H1 (cell line): ENCODE measurements around the gene SLC25A5. TPM values are rescaled to one million over a fixed set of nuclear protein-coding genes. Genes with fewer than 3 reads are reported as not detected.
"Not testable (repeated sequence)": the region's sequence is repeated elsewhere in the genome, so short reads cannot be mapped to it uniquely, and the experiment has no call there.

Experiments
- CTCF ChIA-PET: fragments of 300-600 bp; sonication (Branson Sonifier 250); formaldehyde crosslinking; loops from one replicate; lab custom pipeline; 2021; ENCODE audit not compliant: partially characterized antibody; lab: Charles Lee
- POLR2A ChIA-PET: fragments of 300-600 bp; sonication (Branson Sonifier 250); formaldehyde crosslinking; loops from one replicate; lab custom pipeline; 2021; ENCODE audit warnings: inconsistent platforms; ENCODE audit not compliant: partially characterized antibody; lab: Charles Lee
- DNase-seq, 2 experiments: peaks; one replicate each; pipeline versions ENCODE4 v3.0.0 to v3.0.0-alpha.2; 2010 to 2022; ENCODE audit warnings: low spot score in 2 of 2, low read depth in 1 of 2, mixed read lengths in 1 of 2
- FAIRE-seq: peaks from 2 replicates; lab custom pipeline; 2011; peaks lifted over from hg19 to GRCh38; lab: Jason Lieb, UNC
- H2AFZ ChIP-seq: 2 replicates; pipeline ENCODE4 v1.8.1; 2012; ENCODE audit warnings: low read length, inconsistent platforms
- H2AK5ac ChIP-seq: 2 replicates; pipeline ENCODE4 v1.6.1; 2013; ENCODE audit warnings: low read depth, low read length
- H2BK120ac ChIP-seq: replicated peaks from 2 replicates; pipeline ENCODE3; 2013; ENCODE audit warnings: low read depth, low read length, inconsistent platforms
- H2BK12ac ChIP-seq: 2 replicates; pipeline ENCODE4 v1.6.1; 2013; ENCODE audit warnings: low read depth, low read length
- H2BK15ac ChIP-seq: 2 replicates; pipeline ENCODE4 v1.6.1; 2013; ENCODE audit warnings: low read length
- H2BK20ac ChIP-seq: 2 replicates; pipeline ENCODE4 v1.6.1; 2013; ENCODE audit warnings: low read length
- H2BK5ac ChIP-seq: 2 replicates; pipeline ENCODE4 v1.6.1; 2013; ENCODE audit warnings: low read depth, low read length
- H3K14ac ChIP-seq: 2 replicates; pipeline ENCODE4 v1.6.1; 2013; ENCODE audit warnings: inconsistent platforms; ENCODE audit not compliant: insufficient read length
- H3K18ac ChIP-seq: 2 replicates; pipeline ENCODE4 v1.6.1; 2013; ENCODE audit warnings: low read length; ENCODE audit errors: extremely low read depth
- H3K23ac ChIP-seq: 2 replicates; pipeline ENCODE4 v1.6.1; 2013; ENCODE audit warnings: inconsistent platforms; ENCODE audit not compliant: insufficient read length
- H3K23me2 ChIP-seq: 2 replicates; pipeline ENCODE4 v1.6.1; 2013; ENCODE audit warnings: low read depth, low read length
- H3K27ac ChIP-seq: 2 replicates; pipeline ENCODE4 v1.6.1; 2011; ENCODE audit warnings: low read depth, low read length, inconsistent platforms
- H3K27me3 ChIP-seq, 4 experiments: replicated peaks in 1 of 4; 1 replicate in 1 of 4; 2 replicates in 3 of 4; pipeline versions ENCODE4 v1.6.1 to v1.8.1; 2011 to 2013; ENCODE audit warnings: low read length in 3 of 4, mild to moderate bottlenecking in 3 of 4, inconsistent platforms in 2 of 4, mixed read lengths in 2 of 4, moderate library complexity in 1 of 4; ENCODE audit not compliant: control insufficient read depth in 3 of 4, insufficient read depth in 3 of 4; ENCODE audit errors: extremely low read depth in 1 of 4
- H3K36me3 ChIP-seq, 4 experiments: 2 replicates each; pipeline versions ENCODE4 v1.6.1 to v1.8.1; 2011 to 2013; ENCODE audit warnings: mild to moderate bottlenecking in 4 of 4, low read length in 3 of 4, moderate library complexity in 2 of 4, control low read depth in 1 of 4, inconsistent platforms in 1 of 4; ENCODE audit not compliant: insufficient read depth in 4 of 4, control insufficient read depth in 2 of 4
- H3K4ac ChIP-seq: replicated peaks from 2 replicates; pipeline ENCODE3; 2013; ENCODE audit warnings: low read length, low read depth, mixed read lengths, inconsistent platforms; ENCODE audit not compliant: insufficient read length
- H3K4me1 ChIP-seq, 4 experiments: replicated peaks in 1 of 4; 1 replicate in 1 of 4; 2 replicates in 3 of 4; pipeline versions ENCODE4 v1.6.1 to v1.8.1; 2011 to 2013; ENCODE audit warnings: low read length in 3 of 4, inconsistent platforms in 2 of 4, mixed read lengths in 1 of 4; ENCODE audit not compliant: insufficient read depth in 4 of 4, control insufficient read depth in 3 of 4
- H3K4me2 ChIP-seq, 2 experiments: 2 replicates each; pipeline versions ENCODE4 v1.6.1 to v1.8.1; 2011 to 2013; ENCODE audit warnings: low read depth in 2 of 2, low read length in 2 of 2, control low read depth in 1 of 2, inconsistent platforms in 1 of 2, mild to moderate bottlenecking in 1 of 2; ENCODE audit not compliant: insufficient read depth in 1 of 2
- H3K4me3 ChIP-seq, 4 experiments: fragments of 200-600, 300-600 bp in 1 of 4; sonication (generic), shearing (Covaris generic), sonication (Bioruptor Twin) in 1 of 4; 2 replicates each; pipeline versions ENCODE4 v1.5.1 to v1.8.1; 2011 to 2016; ENCODE audit warnings: low read length in 4 of 4, low read depth in 3 of 4, control low read depth in 2 of 4, inconsistent platforms in 2 of 4, mild to moderate bottlenecking in 2 of 4, mixed read lengths in 1 of 4, moderate library complexity in 1 of 4; ENCODE audit not compliant: insufficient read depth in 2 of 4; ENCODE audit errors: extremely low read depth in 1 of 4
- H3K56ac ChIP-seq: replicated peaks from 2 replicates; pipeline ENCODE3; 2013; ENCODE audit warnings: low read depth, mild to moderate bottlenecking, mixed read lengths, low read length, inconsistent platforms; ENCODE audit not compliant: insufficient read length
- H3K79me1 ChIP-seq: 2 replicates; pipeline ENCODE4 v1.6.1; 2013; ENCODE audit warnings: low read depth, low read length, control low read depth
- H3K79me2 ChIP-seq, 2 experiments: 2 replicates each; pipeline versions ENCODE4 v1.6.1 to v1.8.1; 2012 to 2013; ENCODE audit warnings: low read length in 2 of 2, mild to moderate bottlenecking in 2 of 2, inconsistent platforms in 1 of 2; ENCODE audit not compliant: insufficient read depth in 2 of 2, control insufficient read depth in 1 of 2
- H3K9ac ChIP-seq, 4 experiments: replicated peaks in 1 of 4; 1 replicate in 1 of 4; 2 replicates in 3 of 4; pipeline versions ENCODE4 v1.6.1 to v1.8.1; 2011 to 2013; ENCODE audit warnings: low read depth in 3 of 4, low read length in 3 of 4, control low read depth in 2 of 4, mild to moderate bottlenecking in 2 of 4, moderate library complexity in 2 of 4, inconsistent platforms in 1 of 4; ENCODE audit errors: extremely low read depth in 1 of 4
- H3K9me3 ChIP-seq, 2 experiments: 2 replicates each; pipeline versions ENCODE4 v1.6.1 to v1.8.1; 2012 to 2013; ENCODE audit warnings: mild to moderate bottlenecking in 2 of 2, moderate library complexity in 2 of 2, control low read depth in 1 of 2, inconsistent platforms in 1 of 2, low read depth in 1 of 2, low read length in 1 of 2, mixed read lengths in 1 of 2; ENCODE audit not compliant: insufficient read depth in 2 of 2
- H4K20me1 ChIP-seq, 2 experiments: replicated peaks in 1 of 2; 2 replicates each; pipeline versions ENCODE3 to v1.8.1; 2011 to 2013; ENCODE audit warnings: inconsistent platforms in 2 of 2, low read length in 2 of 2, mild to moderate bottlenecking in 1 of 2; ENCODE audit not compliant: insufficient read depth in 2 of 2, control insufficient read depth in 1 of 2
- H4K5ac ChIP-seq: 2 replicates; pipeline ENCODE4 v1.6.1; 2013; ENCODE audit warnings: low read length, low read depth, mixed read lengths, inconsistent platforms; ENCODE audit not compliant: insufficient read length
- H4K8ac ChIP-seq: 2 replicates; pipeline ENCODE4 v1.8.0; 2013; ENCODE audit warnings: mild to moderate bottlenecking, moderate library complexity, low read length, inconsistent platforms; ENCODE audit not compliant: insufficient read depth; ENCODE audit errors: extremely low read depth
- H4K91ac ChIP-seq: replicated peaks from 2 replicates; pipeline ENCODE3; 2013; ENCODE audit warnings: low read length, mixed read lengths, inconsistent platforms; ENCODE audit not compliant: insufficient read length
- WGBS, 2 experiments: shearing (Covaris generic) in 1 of 2; methylation state at CpG; one replicate each; pipeline versions ENCODE4 v1.1.6 to v1.1.7; 2013 to 2015; ENCODE audit warnings: low lambda C conversion rate in 2 of 2, mixed read lengths in 2 of 2, inconsistent platforms in 1 of 2, low coverage in 1 of 2, missing lambda C conversion rate in 1 of 2; ENCODE audit not compliant: insufficient replicate concordance in 2 of 2, insufficient coverage in 1 of 2, insufficient read length in 1 of 2; ENCODE audit errors: extremely low coverage in 1 of 2, missing lambda C conversion rate in 1 of 2; 5-methylcytosine and 5-hydroxymethylcytosine counted together
- polyA plus RNA-seq, 7 experiments: library from polyadenylated mRNA; depleted of rRNA in 3 of 7; stranded (reverse) in 5 of 7; unstranded in 2 of 7; fragments of >200 nt in 5 of 7; fragments of 200-250 nt in 2 of 7; gene quantifications; 1 replicate in 5 of 7; 2 replicates in 1 of 7; 4 replicates in 1 of 7; pipeline versions ENCODE4 v1.2.1 to v1.2.3, GENCODE V29; 2011 to 2013; ENCODE audit warnings: missing spikeins in 2 of 7, mixed read lengths in 2 of 7
- total RNA-seq: library from RNA; stranded (reverse); fragmentation: NEBNext Ultra II Directional; extraction: Animal tissue kit (Norgen Biotek cat#: 25700); gene quantifications from 2 replicates; pipeline ENCODE4 v1.2.1, GENCODE V29; 2021

The SLC25A5 gene
- total and polyA plus RNA-seq, 2 of the 8 experiments (the other 6 are each of a cell fraction or from before 2014, with no cell fraction given) = 512 to 727 TPM

DNA sequence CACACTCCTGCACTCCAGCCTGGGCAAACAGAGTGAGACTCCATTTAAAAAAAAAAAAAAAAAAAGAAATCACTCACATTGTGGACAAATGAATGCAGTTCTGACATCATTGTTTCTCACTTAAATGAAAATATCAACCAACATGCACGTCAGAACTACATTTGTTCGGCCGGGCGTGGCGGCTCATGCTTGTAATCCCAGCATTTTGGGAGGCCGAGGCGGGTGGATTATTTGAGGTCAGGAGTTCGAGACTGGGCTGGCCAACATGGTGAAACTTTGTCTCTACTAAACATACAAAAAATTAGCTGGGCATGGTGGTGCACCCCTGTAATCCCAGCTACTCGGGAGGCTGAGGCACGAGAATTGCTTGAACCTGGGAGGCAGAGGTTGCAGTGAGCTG, 36.9 kb downstream of the SLC25A5 start:
- H3K14ac ChIP-seq, DNase-seq, H3K4ac ChIP-seq, H3K27me3 ChIP-seq, H4K8ac ChIP-seq, H4K5ac ChIP-seq, H3K4me3 ChIP-seq, H2BK15ac ChIP-seq, H2BK120ac ChIP-seq, H3K18ac ChIP-seq, FAIRE-seq, H3K4me2 ChIP-seq, H3K4me1 ChIP-seq, H3K27ac ChIP-seq, H3K23me2 ChIP-seq, H2AK5ac ChIP-seq, H2AFZ ChIP-seq, H3K79me2 ChIP-seq, H3K79me1 ChIP-seq, H3K36me3 ChIP-seq, H4K91ac ChIP-seq, H3K56ac ChIP-seq, POLR2A ChIA-PET, H3K23ac ChIP-seq, H2BK5ac ChIP-seq, H3K9ac ChIP-seq, H4K20me1 ChIP-seq, H2BK12ac ChIP-seq, H3K9me3 ChIP-seq, H2BK20ac ChIP-seq: not testable (repeated sequence)
- CTCF ChIA-PET = interaction anchor here (1.4 kb wide), 1 partner anchor 11 kb away, joined by 4 read pairs; no protein-coding TSS in a partner anchor
- 95% methylated on average over 10 of the region's 10 CpGs; no CpG with 5 or more reads in 1 of the 2 experiments for WGBS, 2 experiments
